Prostate gland (tissue), 2 donors: ENCODE results near the gene REEP3.

ENCODE experiments used
- CTCF ChIP-seq, 4 experiments: fragments of 200-600 bp in 2 of 4; fragments of 450-650 bp in 2 of 4; sonication (generic) in 2 of 4; IDR thresholded peaks; 1 replicate in 3 of 4; 2 replicates in 1 of 4; pipeline ENCODE4 v1.5.1; 2016 to 2019; ENCODE audit warnings: antibody characterized with exemption in 4 of 4, mild to moderate bottlenecking in 2 of 4, moderate library complexity in 2 of 4
- POLR2A ChIP-seq: fragments of 450-650 bp; IDR thresholded peaks from one replicate; pipeline ENCODE4 v1.6.1; 2016; ENCODE audit warnings: antibody characterized with exemption, mild to moderate bottlenecking

GRCh38 chr10:63595072-63595471 lies 73.9 kb downstream of the REEP3 start:
- no peak for TF ChIP-seq CTCF (IDR thresholded peaks at IDR 0.05)
- no peak for TF ChIP-seq POLR2A
